Right atrium auricular region (tissue), 2 donors: ENCODE measurements around the gene GPR141. TPM values are rescaled to one million over a fixed set of nuclear protein-coding genes. Genes with fewer than 3 reads are reported as not detected.

Experiments
- DNase-seq: peaks from one replicate; pipeline ENCODE4 v3.0.0-alpha.2; 2019; ENCODE audit warnings: low spot score
- H3K27ac ChIP-seq, 2 donors: fragments of 200-600 bp; sonication (generic); 1 replicate in 1 of 2; 2 replicates in 1 of 2; pipeline ENCODE4 v1.5.1; 2016 to 2019
- H3K27me3 ChIP-seq, 2 donors: fragments of 200-600 bp; sonication (generic); one replicate each; pipeline versions ENCODE4 v1.5.1 to v1.6.0; 2017 to 2019
- H3K36me3 ChIP-seq: fragments of 200-600 bp; sonication (generic); one replicate; pipeline ENCODE4 v1.5.1; 2016
- H3K4me1 ChIP-seq, 2 donors: fragments of 200-600 bp; sonication (generic); one replicate each; pipeline versions ENCODE4 v1.5.1 to v1.6.0; 2017 to 2019
- H3K4me3 ChIP-seq, 2 donors: fragments of 200-600 bp; sonication (generic); 1 replicate in 1 of 2; 2 replicates in 1 of 2; pipeline ENCODE4 v1.5.1; 2017 to 2019; ENCODE audit warnings: mild to moderate bottlenecking in 1 of 2, moderate library complexity in 1 of 2
- H3K9me3 ChIP-seq, 2 donors: fragments of 200-600 bp; sonication (generic); one replicate each; pipeline ENCODE4 v1.5.1; 2019
- total RNA-seq, 2 donors: library from RNA; depleted of rRNA; stranded (reverse); fragments of >200 nt; gene quantifications; one replicate each; pipeline ENCODE4 v1.1.0, GENCODE V29; 2016
- TF ChIP-seq, protein P1 (sequence below), 2 donors: fragments of 200-600 bp; sonication (generic); IDR thresholded peaks; one replicate each; pipeline ENCODE4 v1.5.1; 2019; ENCODE audit warnings: antibody characterized with exemption in 2 of 2

GPR141 gene
- total RNA-seq, 2 donors from 2014 or later: 0.55 TPM; not detected in 1

DNA sequence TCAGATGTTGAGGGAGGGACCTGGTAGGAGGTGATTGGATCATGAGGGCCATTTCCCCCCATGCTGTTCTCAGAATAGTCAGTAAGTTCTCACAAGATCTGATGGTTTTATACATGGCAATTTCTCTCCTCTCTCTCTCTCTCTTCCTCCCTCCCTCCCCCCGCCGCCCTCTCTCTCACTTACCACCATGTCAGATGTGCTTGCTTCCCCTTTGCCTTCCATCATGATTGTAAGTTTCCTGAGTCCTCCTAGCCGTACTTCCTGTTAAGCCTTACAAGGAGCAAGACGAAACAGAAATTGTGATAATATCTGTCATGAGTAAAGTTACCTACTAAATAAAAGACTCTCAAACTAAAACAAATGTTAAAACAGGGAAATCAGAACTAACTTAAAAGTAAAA is 19.9 kb upstream of the GPR141 start:
- no peak overlapping the region for H3K27ac ChIP-seq
- no peaks in the 10 kb centered on the region for H3K4me1 ChIP-seq
- no peak overlapping the region for H3K4me3 ChIP-seq
- no peaks in the 10 kb centered on the region for H3K9me3 ChIP-seq
- DNase-seq: no peak
- no peaks in the 10 kb centered on the region for H3K27me3 ChIP-seq
- TF ChIP-seq, protein P1, sequence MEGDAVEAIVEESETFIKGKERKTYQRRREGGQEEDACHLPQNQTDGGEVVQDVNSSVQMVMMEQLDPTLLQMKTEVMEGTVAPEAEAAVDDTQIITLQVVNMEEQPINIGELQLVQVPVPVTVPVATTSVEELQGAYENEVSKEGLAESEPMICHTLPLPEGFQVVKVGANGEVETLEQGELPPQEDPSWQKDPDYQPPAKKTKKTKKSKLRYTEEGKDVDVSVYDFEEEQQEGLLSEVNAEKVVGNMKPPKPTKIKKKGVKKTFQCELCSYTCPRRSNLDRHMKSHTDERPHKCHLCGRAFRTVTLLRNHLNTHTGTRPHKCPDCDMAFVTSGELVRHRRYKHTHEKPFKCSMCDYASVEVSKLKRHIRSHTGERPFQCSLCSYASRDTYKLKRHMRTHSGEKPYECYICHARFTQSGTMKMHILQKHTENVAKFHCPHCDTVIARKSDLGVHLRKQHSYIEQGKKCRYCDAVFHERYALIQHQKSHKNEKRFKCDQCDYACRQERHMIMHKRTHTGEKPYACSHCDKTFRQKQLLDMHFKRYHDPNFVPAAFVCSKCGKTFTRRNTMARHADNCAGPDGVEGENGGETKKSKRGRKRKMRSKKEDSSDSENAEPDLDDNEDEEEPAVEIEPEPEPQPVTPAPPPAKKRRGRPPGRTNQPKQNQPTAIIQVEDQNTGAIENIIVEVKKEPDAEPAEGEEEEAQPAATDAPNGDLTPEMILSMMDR (IDR thresholded peaks at IDR 0.05): no peak
- H3K36me3 ChIP-seq: no peaks in the 10 kb centered on the region

DNA sequence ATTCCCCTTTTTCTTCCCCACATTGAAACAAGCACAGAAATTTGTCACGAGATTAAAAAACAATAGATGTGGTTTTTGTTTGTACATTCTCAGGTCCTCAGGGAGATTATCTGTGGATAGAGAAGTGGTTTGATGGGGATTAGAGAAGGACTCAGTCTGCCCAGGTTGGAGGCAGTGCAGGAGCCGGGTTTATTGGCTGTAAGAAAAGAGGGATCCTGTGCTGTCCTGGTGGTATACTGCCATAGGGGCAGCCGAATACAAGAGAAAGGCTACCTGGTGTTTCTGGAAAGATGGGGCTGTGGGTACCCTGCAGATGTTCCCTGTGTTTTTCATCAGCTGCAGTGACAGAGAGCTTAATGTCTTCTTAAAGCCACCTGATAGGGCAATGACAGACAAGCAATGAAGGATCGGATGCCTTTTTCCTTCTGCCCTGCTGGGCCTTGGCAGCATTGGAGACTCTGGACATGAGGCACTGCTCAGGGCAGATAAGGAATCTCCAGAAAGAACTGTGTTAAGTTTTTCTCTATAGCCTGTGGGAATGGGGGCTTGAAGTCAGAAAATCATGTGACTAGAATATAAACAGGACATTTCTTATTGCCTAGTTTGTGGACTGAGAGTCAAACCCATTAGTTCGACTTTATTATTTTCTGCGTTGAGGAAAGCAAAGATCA is 18.1 kb upstream of the GPR141 start:
- Histone ChIP-seq H3K27me3 (no peaks in the 10 kb centered on the region), H3K36me3 (no peaks in the 10 kb centered on the region), H3K27ac (no peak overlapping the region), H3K4me1 (no peaks in the 10 kb centered on the region), H3K9me3 (no peaks in the 10 kb centered on the region), H3K4me3 (no peak overlapping the region)
- no peak for DNase-seq
- TF ChIP-seq, protein P1 (IDR thresholded peaks at IDR 0.05): no peak

DNA sequence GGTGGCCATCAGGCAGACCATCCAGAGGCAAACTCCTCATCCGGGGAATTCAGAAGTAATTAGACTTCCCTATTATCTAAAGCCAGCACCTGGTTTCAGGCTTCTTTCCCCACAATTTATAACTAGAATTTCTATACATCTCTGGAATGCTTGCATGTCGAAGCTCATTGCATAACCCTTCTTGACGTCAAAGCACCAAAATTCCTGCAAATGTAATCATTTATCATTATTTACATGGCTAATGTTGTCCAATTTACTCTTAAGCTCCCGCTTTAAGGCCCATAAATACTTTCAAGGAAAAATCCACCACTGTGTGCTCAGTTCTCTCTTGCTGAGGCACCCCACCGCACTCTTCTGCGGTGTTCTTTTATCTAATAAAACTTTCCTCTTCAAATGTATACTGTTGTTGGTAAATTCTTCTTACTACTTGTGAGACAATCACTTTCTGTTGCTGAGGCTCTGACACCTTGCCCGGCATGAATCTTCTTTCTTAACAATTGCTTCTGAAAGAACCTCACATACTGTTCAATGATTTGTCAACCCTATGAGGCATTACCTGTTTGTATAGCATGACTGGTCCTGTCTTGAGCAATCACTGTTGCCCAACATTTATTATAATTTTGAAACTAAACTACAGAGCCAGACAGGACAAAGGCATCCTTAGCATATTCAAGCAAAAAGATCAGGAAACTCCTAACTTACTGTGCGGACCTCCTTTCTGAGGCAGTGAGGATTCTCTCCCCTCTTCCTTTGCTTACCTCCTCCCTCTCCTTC is 17.4 kb upstream of the GPR141 start:
- no peaks in the 10 kb centered on the region for H3K4me1 ChIP-seq
- H3K4me3 ChIP-seq: no peak overlapping the region
- H3K36me3 ChIP-seq: no peaks in the 10 kb centered on the region
- no peaks in the 10 kb centered on the region for H3K9me3 ChIP-seq
- TF ChIP-seq, protein P1 (IDR thresholded peaks at IDR 0.05): no peak
- H3K27me3 ChIP-seq: no peaks in the 10 kb centered on the region
- DNase-seq: no peak
- no peak overlapping the region for H3K27ac ChIP-seq

DNA sequence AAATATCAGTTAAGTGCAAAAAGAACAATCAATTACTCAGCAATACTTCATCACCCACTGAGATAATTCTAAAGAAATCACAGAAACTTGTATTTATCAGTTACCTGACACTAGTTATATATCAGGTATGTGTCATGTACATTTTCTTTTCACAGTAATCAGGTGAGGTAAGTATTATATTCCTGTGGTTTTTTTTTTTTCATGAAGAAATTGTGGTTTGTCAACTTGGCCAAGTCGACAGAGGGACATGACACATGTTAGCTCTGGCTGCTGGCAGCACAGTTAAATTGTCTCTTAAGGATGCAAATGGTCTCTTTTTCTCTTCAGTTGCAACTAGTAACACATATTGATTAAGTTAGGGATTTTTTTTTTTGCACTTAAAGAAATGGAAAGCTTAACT is 13.7 kb upstream of the GPR141 start:
- no peak for DNase-seq
- Histone ChIP-seq H3K4me3 (no peak overlapping the region), H3K36me3 (no peaks in the 10 kb centered on the region), H3K27me3 (no peaks in the 10 kb centered on the region), H3K27ac (no peak overlapping the region), H3K4me1 (no peaks in the 10 kb centered on the region), H3K9me3 (no peaks in the 10 kb centered on the region)
- TF ChIP-seq, protein P1 (IDR thresholded peaks at IDR 0.05): no peak

DNA sequence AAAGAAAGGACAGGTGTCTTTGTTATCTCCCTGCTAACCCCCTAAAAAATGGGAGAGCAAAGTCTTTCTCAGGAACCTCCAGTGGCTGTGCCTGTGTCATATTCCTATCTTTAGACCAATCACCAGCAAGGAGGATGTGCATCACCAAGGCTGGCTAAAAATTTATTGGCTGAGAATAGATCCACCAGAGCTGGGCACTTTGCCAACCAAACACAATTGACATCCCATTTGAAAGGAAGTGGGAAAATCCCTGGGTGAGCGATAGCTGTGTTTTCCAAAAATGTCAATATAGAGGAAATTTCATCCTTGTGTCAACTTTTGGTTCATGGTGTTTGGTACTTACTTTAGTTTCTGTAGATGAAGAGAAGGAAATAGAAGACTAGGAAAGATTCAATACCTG is 13.1 kb upstream of the GPR141 start:
- no peak for DNase-seq
- H3K36me3 ChIP-seq: no peaks in the 10 kb centered on the region
- no peak overlapping the region for H3K4me3 ChIP-seq
- no peak overlapping the region for H3K27ac ChIP-seq
- H3K4me1 ChIP-seq: no peaks in the 10 kb centered on the region
- H3K27me3 ChIP-seq: no peaks in the 10 kb centered on the region
- TF ChIP-seq, protein P1 (IDR thresholded peaks at IDR 0.05): no peak
- H3K9me3 ChIP-seq: no peaks in the 10 kb centered on the region
